K562 (cell line): Measurements from ENCODE around the gene BPTF. TPM values are rescaled to one million over a fixed set of nuclear protein-coding genes. Genes with fewer than 3 reads are reported as not detected.

ENCODE experiments used
- CAMTA2 ChIP-seq: fragments of 250-450 bp; sonication (Bioruptor Pico); conservative IDR thresholded peaks from 2 replicates; pipeline ENCODE4 v1.5.1; 2022
- CBFA2T2 ChIP-seq: fragments of 450-650 bp; conservative IDR thresholded peaks from 2 replicates; pipeline ENCODE4 v1.6.1; 2017; ENCODE audit warnings: mild to moderate bottlenecking
- E2F3 ChIP-seq: fragments of 250-450 bp; sonication (Bioruptor Pico); IDR thresholded peaks from 2 replicates; pipeline ENCODE4 v1.4.0; 2020; ENCODE audit warnings: mild to moderate bottlenecking
- HDAC8 ChIP-seq: fragments of 450-650 bp; IDR thresholded peaks from 2 replicates; pipeline ENCODE4 v1.6.1; 2016; ENCODE audit warnings: mild to moderate bottlenecking, missing genetic modification characterization, moderate library complexity, missing compliant biosample characterization
- HNRNPH1 ChIP-seq: fragments of 200-400 bp; formaldehyde crosslinking; optimal IDR thresholded peaks from 2 replicates; pipeline ENCODE3; 2017; ENCODE audit warnings: low read depth, mild to moderate bottlenecking, low read length, moderate library complexity
- HSF4 ChIP-seq: fragments of 250-450 bp; sonication (Bioruptor Pico); IDR thresholded peaks from 2 replicates; pipeline ENCODE4 v2.1.2; 2022; ENCODE audit warnings: mild to moderate bottlenecking, moderate library complexity, borderline replicate concordance
- MCM5 ChIP-seq: fragments of 450-650 bp; IDR thresholded peaks from 2 replicates; pipeline ENCODE4 v1.6.1; 2016; ENCODE audit warnings: low read depth
- PHTF2 ChIP-seq: fragments of 250-450 bp; sonication (Bioruptor Pico); IDR thresholded peaks from 2 replicates; pipeline ENCODE4 v1.5.0; 2021; ENCODE audit warnings: mild to moderate bottlenecking
- PTBP1 ChIP-seq: fragments of 200-400 bp; formaldehyde crosslinking; IDR thresholded peaks from 2 replicates; pipeline ENCODE4 v1.6.1; 2017; ENCODE audit warnings: low read depth, low read length
- RAD51 ChIP-seq: fragments of 450-650 bp; IDR thresholded peaks from 2 replicates; pipeline ENCODE4 v1.7.1; 2016; ENCODE audit warnings: low read depth, mild to moderate bottlenecking, borderline replicate concordance
- RUNX1 ChIP-seq: sonication (generic); IDR thresholded peaks from 2 replicates; pipeline ENCODE4 v1.6.1; 2016; ENCODE audit warnings: antibody characterized with exemption, low read depth
- SAFB2 ChIP-seq: fragments of 200-400 bp; formaldehyde crosslinking; IDR thresholded peaks from 2 replicates; pipeline ENCODE4 v1.6.1; 2018; ENCODE audit warnings: borderline replicate concordance, low read length, low read depth, moderate library complexity; ENCODE audit not compliant: severe bottlenecking
- SUPT5H ChIP-seq: fragments of 450-650 bp; IDR thresholded peaks from 2 replicates; pipeline ENCODE4 v1.6.1; 2016
- ZC3H11A ChIP-seq: IDR thresholded peaks from 2 replicates; pipeline ENCODE4 v1.6.1; 2012; ENCODE audit warnings: low read depth, low read length, improper control_type of control experiment
- ZNF140 ChIP-seq: fragments of 250-450 bp; sonication (Bioruptor Pico); IDR thresholded peaks from 2 replicates; pipeline ENCODE4 v1.8.0; 2021; ENCODE audit warnings: moderate library complexity, mild to moderate bottlenecking, inconsistent platforms
- ZNF324 ChIP-seq: fragments of 250-450 bp; sonication (Bioruptor Pico); IDR thresholded peaks from 2 replicates; pipeline ENCODE4 v1.4.0; 2020; ENCODE audit warnings: mild to moderate bottlenecking
- ZNF707 ChIP-seq: fragments of 250-450 bp; sonication (Bioruptor Pico); conservative IDR thresholded peaks from 2 replicates; pipeline ENCODE4 v1.8.0; 2022; ENCODE audit warnings: inconsistent platforms, mild to moderate bottlenecking, moderate library complexity
- polyA plus RNA-seq, 8 experiments: library from polyadenylated mRNA; depleted of rRNA in 4 of 8; stranded (reverse) in 5 of 8; unstranded in 3 of 8; fragments of >200 nt; fragmentation: Nextera tagmentation in 2 of 8; fragmentation: Illumina TruSeq in 1 of 8; extraction: Ambion mirVana in 2 of 8; extraction: Trizol in 1 of 8; gene quantifications; 2 replicates each; pipeline versions ENCODE4 v1.2.1 to v1.2.3, GENCODE V29; 2011 to 2014; ENCODE audit warnings: inconsistent platforms in 1 of 8, missing spikeins in 1 of 8
- total RNA-seq, 7 experiments: library from RNA; depleted of rRNA in 6 of 7; stranded (reverse); fragments of >200 nt in 6 of 7; fragmentation: Illumina TruSeq in 2 of 7; extraction: Trizol in 2 of 7; gene quantifications; 2 replicates each; pipeline versions ENCODE4 v1.2.1 to v1.2.3, GENCODE V29; 2011 to 2021; ENCODE audit warnings: low replicate concordance in 1 of 7
- TF ChIP-seq, protein P1 (sequence below): fragments of 250-450 bp; sonication (Bioruptor Pico); IDR thresholded peaks from 2 replicates; pipeline ENCODE4 v1.8.0; 2021; ENCODE audit warnings: moderate library complexity, mild to moderate bottlenecking, inconsistent platforms
- TF ChIP-seq, protein P2 (sequence below): sonication (generic); formaldehyde crosslinking; IDR thresholded peaks from 2 replicates; pipeline ENCODE4 v1.8.1; 2023; ENCODE audit warnings: missing genetic modification reagents, mild to moderate bottlenecking, borderline replicate concordance
- TF ChIP-seq, protein P3 (sequence below): IDR thresholded peaks from 2 replicates; pipeline ENCODE4 v1.6.1; 2011; ENCODE audit not compliant: insufficient read length; ENCODE audit errors: extremely low read depth
- TF ChIP-seq, protein P4 (sequence below): fragments of 450-650 bp; formaldehyde crosslinking; IDR thresholded peaks from 2 replicates; pipeline ENCODE4 v1.4.0; 2020; ENCODE audit warnings: mild to moderate bottlenecking, moderate library complexity

Gene BPTF
- total and polyA plus RNA-seq, 9 of the 15 experiments (the other 6 are each of a cell fraction or from before 2014, with no cell fraction given) = 12.5 to 52.1 (median 26.9) TPM

DNA sequence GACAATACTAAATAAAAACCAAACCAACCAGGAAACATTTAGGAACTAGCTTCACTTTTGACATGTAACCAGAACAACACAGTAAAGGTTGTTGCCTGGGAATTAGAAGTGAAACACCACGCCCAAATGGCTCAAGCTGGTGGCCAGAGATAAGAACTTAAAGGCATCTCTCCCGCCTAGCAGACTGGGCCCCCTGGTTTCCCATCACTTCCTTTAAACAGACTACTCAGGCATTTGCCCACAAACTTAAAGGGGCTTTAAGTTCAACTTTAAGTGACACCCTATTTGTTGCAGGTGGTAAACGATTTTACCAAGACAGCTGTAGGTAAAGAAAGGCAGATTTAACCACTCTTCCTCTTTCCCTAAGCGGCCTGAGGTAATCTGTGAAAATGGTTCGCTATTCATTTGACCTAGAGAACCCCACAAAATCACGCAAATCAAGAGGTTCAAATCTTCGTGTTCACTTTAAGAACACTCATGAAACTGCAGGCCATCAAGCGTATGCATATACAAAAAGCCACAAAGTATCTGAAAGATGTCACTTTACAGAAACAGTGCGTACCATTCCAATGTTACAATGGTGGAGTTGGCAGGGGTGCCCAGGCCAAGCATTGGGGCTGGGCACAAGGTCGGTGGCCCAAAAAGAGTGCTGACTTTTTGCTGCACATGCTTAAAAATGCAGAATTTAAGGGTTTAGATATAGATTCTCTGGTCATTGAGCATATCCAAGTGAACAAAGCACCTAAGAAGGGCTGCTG, 40.8 kb upstream of the BPTF start (continued):
- TF ChIP-seq, protein P1, sequence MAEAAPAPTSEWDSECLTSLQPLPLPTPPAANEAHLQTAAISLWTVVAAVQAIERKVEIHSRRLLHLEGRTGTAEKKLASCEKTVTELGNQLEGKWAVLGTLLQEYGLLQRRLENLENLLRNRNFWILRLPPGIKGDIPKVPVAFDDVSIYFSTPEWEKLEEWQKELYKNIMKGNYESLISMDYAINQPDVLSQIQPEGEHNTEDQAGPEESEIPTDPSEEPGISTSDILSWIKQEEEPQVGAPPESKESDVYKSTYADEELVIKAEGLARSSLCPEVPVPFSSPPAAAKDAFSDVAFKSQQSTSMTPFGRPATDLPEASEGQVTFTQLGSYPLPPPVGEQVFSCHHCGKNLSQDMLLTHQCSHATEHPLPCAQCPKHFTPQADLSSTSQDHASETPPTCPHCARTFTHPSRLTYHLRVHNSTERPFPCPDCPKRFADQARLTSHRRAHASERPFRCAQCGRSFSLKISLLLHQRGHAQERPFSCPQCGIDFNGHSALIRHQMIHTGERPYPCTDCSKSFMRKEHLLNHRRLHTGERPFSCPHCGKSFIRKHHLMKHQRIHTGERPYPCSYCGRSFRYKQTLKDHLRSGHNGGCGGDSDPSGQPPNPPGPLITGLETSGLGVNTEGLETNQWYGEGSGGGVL = no peak
- TF ChIP-seq CBFA2T2 = peak; percentile 83
- TF ChIP-seq, protein P2, sequence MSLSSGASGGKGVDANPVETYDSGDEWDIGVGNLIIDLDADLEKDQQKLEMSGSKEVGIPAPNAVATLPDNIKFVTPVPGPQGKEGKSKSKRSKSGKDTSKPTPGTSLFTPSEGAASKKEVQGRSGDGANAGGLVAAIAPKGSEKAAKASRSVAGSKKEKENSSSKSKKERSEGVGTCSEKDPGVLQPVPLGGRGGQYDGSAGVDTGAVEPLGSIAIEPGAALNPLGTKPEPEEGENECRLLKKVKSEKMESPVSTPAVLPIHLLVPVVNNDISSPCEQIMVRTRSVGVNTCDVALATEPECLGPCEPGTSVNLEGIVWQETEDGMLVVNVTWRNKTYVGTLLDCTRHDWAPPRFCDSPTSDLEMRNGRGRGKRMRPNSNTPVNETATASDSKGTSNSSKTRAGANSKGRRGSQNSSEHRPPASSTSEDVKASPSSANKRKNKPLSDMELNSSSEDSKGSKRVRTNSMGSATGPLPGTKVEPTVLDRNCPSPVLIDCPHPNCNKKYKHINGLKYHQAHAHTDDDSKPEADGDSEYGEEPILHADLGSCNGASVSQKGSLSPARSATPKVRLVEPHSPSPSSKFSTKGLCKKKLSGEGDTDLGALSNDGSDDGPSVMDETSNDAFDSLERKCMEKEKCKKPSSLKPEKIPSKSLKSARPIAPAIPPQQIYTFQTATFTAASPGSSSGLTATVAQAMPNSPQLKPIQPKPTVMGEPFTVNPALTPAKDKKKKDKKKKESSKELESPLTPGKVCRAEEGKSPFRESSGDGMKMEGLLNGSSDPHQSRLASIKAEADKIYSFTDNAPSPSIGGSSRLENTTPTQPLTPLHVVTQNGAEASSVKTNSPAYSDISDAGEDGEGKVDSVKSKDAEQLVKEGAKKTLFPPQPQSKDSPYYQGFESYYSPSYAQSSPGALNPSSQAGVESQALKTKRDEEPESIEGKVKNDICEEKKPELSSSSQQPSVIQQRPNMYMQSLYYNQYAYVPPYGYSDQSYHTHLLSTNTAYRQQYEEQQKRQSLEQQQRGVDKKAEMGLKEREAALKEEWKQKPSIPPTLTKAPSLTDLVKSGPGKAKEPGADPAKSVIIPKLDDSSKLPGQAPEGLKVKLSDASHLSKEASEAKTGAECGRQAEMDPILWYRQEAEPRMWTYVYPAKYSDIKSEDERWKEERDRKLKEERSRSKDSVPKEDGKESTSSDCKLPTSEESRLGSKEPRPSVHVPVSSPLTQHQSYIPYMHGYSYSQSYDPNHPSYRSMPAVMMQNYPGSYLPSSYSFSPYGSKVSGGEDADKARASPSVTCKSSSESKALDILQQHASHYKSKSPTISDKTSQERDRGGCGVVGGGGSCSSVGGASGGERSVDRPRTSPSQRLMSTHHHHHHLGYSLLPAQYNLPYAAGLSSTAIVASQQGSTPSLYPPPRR (CRISPR knock-in tag) = no peak
- peak; percentile 24; the same call in 1 of the 2 replicates for TF ChIP-seq RAD51
- no peak for TF ChIP-seq HSF4 (CRISPR knock-in tag)
- TF ChIP-seq PTBP1 = no peak
- TF ChIP-seq PHTF2 (CRISPR knock-in tag) = no peak
- no peak for TF ChIP-seq SUPT5H
- no peak for TF ChIP-seq ZNF324 (CRISPR knock-in tag)
- no peak for TF ChIP-seq HNRNPH1
- TF ChIP-seq RUNX1 = no peak
- no peak for TF ChIP-seq ZC3H11A
- TF ChIP-seq SAFB2 = no peak
- no peak for TF ChIP-seq ZNF707 (CRISPR knock-in tag)
- TF ChIP-seq, protein P3, sequence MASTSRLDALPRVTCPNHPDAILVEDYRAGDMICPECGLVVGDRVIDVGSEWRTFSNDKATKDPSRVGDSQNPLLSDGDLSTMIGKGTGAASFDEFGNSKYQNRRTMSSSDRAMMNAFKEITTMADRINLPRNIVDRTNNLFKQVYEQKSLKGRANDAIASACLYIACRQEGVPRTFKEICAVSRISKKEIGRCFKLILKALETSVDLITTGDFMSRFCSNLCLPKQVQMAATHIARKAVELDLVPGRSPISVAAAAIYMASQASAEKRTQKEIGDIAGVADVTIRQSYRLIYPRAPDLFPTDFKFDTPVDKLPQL = no peak
- TF ChIP-seq, protein P4, sequence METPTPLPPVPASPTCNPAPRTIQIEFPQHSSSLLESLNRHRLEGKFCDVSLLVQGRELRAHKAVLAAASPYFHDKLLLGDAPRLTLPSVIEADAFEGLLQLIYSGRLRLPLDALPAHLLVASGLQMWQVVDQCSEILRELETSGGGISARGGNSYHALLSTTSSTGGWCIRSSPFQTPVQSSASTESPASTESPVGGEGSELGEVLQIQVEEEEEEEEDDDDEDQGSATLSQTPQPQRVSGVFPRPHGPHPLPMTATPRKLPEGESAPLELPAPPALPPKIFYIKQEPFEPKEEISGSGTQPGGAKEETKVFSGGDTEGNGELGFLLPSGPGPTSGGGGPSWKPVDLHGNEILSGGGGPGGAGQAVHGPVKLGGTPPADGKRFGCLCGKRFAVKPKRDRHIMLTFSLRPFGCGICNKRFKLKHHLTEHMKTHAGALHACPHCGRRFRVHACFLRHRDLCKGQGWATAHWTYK (CRISPR knock-in tag) = no peak
- TF ChIP-seq HDAC8 = no peak
- TF ChIP-seq ZNF140 = no peak
- TF ChIP-seq CAMTA2 (CRISPR knock-in tag) = no peak
- TF ChIP-seq MCM5 = no peak
- 0 out of 2 replicates have a peak, but pooled peaks have one; percentile 26 for TF ChIP-seq E2F3 (CRISPR knock-in tag)
